A673 (cell line): ENCODE results near the gene SNTG2. TPM values are rescaled to one million over a fixed set of nuclear protein-coding genes. Genes with fewer than 3 reads are reported as not detected.

Source experiments
- BruUV-seq: library from RNA; stranded (reverse); fragments of 400-500 nt; replicated peaks from 2 replicates; lab custom pipeline; 2021; lab: Mats Ljungman, UMichigan
- CTCF ChIA-PET: fragments of 300-600 bp; sonication (Branson Sonifier 250); formaldehyde crosslinking; loops from one replicate; lab custom pipeline; 2022; ENCODE audit warnings: antibody characterized with exemption; lab: Charles Lee
- POLR2A ChIA-PET: fragments of 300-600 bp; sonication (Branson Sonifier 250); formaldehyde crosslinking; loops from one replicate; lab custom pipeline; 2022; ENCODE audit warnings: antibody characterized with exemption; ENCODE audit not compliant: low non-redundant PET; lab: Charles Lee
- DNase-seq: peaks from one replicate; pipeline ENCODE4 v3.0.0-alpha.2; 2015; ENCODE audit warnings: low spot score
- H3K27ac ChIP-seq: fragments of 200-600 bp; sonication (generic); 2 replicates; pipeline ENCODE4 v1.5.1; 2016; ENCODE audit warnings: mixed run types, low read depth, mild to moderate bottlenecking, mixed read lengths, antibody characterized with exemption, low read length; ENCODE audit not compliant: poor library complexity, severe bottlenecking
- H3K27me3 ChIP-seq: fragments of 200-600 bp; sonication (generic); replicated peaks from 2 replicates; pipeline ENCODE4 v1.6.1; 2017; ENCODE audit warnings: mixed run types, low read depth, mild to moderate bottlenecking, mixed read lengths, antibody characterized with exemption, low read length; ENCODE audit not compliant: insufficient read depth, poor library complexity
- H3K36me3 ChIP-seq: fragments of 200-600 bp; sonication (generic); 2 replicates; pipeline ENCODE4 v1.6.1; 2016; ENCODE audit warnings: mixed run types, mild to moderate bottlenecking, mixed read lengths, antibody characterized with exemption, low read length; ENCODE audit not compliant: insufficient read depth, poor library complexity, severe bottlenecking
- H3K4me1 ChIP-seq: fragments of 200-600 bp; sonication (generic); 2 replicates; pipeline ENCODE4 v1.6.1; 2017; ENCODE audit warnings: mixed run types, mild to moderate bottlenecking, mixed read lengths, antibody characterized with exemption, low read length; ENCODE audit not compliant: insufficient read depth, poor library complexity, severe bottlenecking
- H3K4me3 ChIP-seq: fragments of 200-600 bp; sonication (generic); 2 replicates; pipeline ENCODE4 v1.5.1; 2016; ENCODE audit warnings: low read depth, mixed run types, mild to moderate bottlenecking, mixed read lengths, low read length; ENCODE audit not compliant: poor library complexity, severe bottlenecking
- H3K9me3 ChIP-seq: fragments of 200-600 bp; sonication (generic); 2 replicates; pipeline ENCODE4 v1.6.1; 2016; ENCODE audit warnings: mixed run types, low read depth, mild to moderate bottlenecking, mixed read lengths, antibody characterized with exemption, low read length; ENCODE audit not compliant: poor library complexity, severe bottlenecking
- CTCF ChIP-seq: fragments of 300-800, 200-600 bp; sonication (generic); conservative IDR thresholded peaks from 2 replicates; pipeline ENCODE4 v1.5.1; 2017; ENCODE audit warnings: low read depth, mild to moderate bottlenecking, antibody characterized with exemption, low read length, moderate library complexity, mixed read lengths
- EZH2 ChIP-seq: fragments of 200-600 bp; sonication (generic); IDR thresholded peaks from 2 replicates; pipeline ENCODE4 v1.6.1; 2017; ENCODE audit warnings: borderline replicate concordance, low read depth, mild to moderate bottlenecking, mixed read lengths, antibody characterized with exemption, low read length; ENCODE audit not compliant: poor library complexity, severe bottlenecking
- intact Hi-C: fragments of 100-400 bp; cut with micrococcal nuclease; formaldehyde crosslinking; loops from one replicate; pipeline ENCODE4 v1.10.0; 2022; ENCODE audit not compliant: unreplicated experiment
- total RNA-seq: library from RNA; stranded (reverse); gene quantifications from 2 replicates; pipeline ENCODE4 v1.2.3, GENCODE V29; 2021

The SNTG2 gene
- total RNA-seq, 1 experiment from 2014 or later = 3.7 TPM

GRCh38 chr2:1234731-1235308 lies 284.2 kb downstream of the SNTG2 start:
- no peak overlapping the region for H3K27ac ChIP-seq
- no peaks in the 10 kb centered on the region for H3K9me3 ChIP-seq
- no peak overlapping the region for H3K4me3 ChIP-seq
- ChIA-PET POLR2A (no interaction called here), CTCF (no interaction called here)
- DNase-seq = no peak
- H3K27me3 ChIP-seq = no peaks in the 10 kb centered on the region
- peaks cover 12% of the 10 kb centered on the region for H3K4me1 ChIP-seq
- no TSS peak for BruUV-seq
- TF ChIP-seq CTCF = no peak
- no peak for TF ChIP-seq EZH2
- intact Hi-C loops = no loop called here
- no peaks in the 10 kb centered on the region for H3K36me3 ChIP-seq

DNA sequence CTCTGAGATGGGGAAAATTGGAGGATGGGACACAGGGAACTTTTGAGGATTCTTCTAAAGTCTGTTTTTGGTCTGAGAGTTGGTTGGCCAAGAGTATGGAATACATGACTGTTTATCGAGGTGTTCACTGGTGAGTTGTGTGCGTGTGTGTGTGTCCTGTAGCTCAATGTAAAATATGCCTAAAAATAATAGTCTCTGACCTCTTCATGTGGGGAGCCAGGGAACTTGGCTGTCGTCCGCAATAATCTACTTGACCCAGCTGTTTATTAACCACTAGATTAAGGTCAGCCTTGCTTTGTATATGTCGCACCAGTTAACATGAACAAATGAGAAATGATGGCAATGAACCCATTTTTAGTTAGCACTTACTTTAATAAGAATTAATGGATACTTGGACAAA lies 285.2 kb downstream of the SNTG2 start:
- H3K9me3 ChIP-seq = no peaks in the 10 kb centered on the region
- DNase-seq = no peak
- no peaks in the 10 kb centered on the region for H3K27me3 ChIP-seq
- TF ChIP-seq EZH2 (no peak), CTCF (no peak)
- POLR2A ChIA-PET = no interaction called here
- H3K4me1 ChIP-seq = peaks cover 12% of the 10 kb centered on the region
- intact Hi-C loops = no loop called here
- no peak overlapping the region for H3K27ac ChIP-seq
- BruUV-seq = no TSS peak
- no peak overlapping the region for H3K4me3 ChIP-seq
- CTCF ChIA-PET = no interaction called here
- H3K36me3 ChIP-seq = no peaks in the 10 kb centered on the region

- no peaks in the 10 kb centered on the region for H3K36me3 ChIP-seq
Observed at GRCh38 chr2:1236606-1237005, 286.0 kb downstream of the SNTG2 start.

More at GRCh38 chr2:1236606-1237005, 286.0 kb downstream of the SNTG2 start:
- TF ChIP-seq EZH2 (no peak), CTCF (no peak)
- no peaks in the 10 kb centered on the region for H3K27me3 ChIP-seq
- H3K27ac ChIP-seq = no peak overlapping the region
- ChIA-PET POLR2A (no interaction called here), CTCF (no interaction called here)
- intact Hi-C loops = no loop called here
- H3K4me1 ChIP-seq = peaks cover 12% of the 10 kb centered on the region
- BruUV-seq = no TSS peak
- H3K9me3 ChIP-seq = no peaks in the 10 kb centered on the region
- DNase-seq = no peak
- no peak overlapping the region for H3K4me3 ChIP-seq
